Measurements from ENCODE around the gene CGNL1.
A peak's percentile ranks its signal among the peaks of the same experiment; 100 is the strongest.

Gene CGNL1

GRCh38 chr15:57439128-57440027 lies 63.1 kb downstream of the CGNL1 start:
- H3K4me3 ChIP-seq (ENCODE audit: low read depth, low read length), result no peak overlapping the region
- DNase-seq (ENCODE audit: low read depth), result no peak
- no peak for TF ChIP-seq CTCF (conservative IDR thresholded peaks at IDR 0.05; ENCODE audit: low read depth, low read length)

- no peak for DNase-seq (ENCODE audit: low read depth)
- no peak for TF ChIP-seq CTCF (conservative IDR thresholded peaks at IDR 0.05; ENCODE audit: low read depth, low read length)
- H3K4me3 ChIP-seq (ENCODE audit: low read depth, low read length), result no peak overlapping the region
These were observed 63.9 kb downstream of the CGNL1 start for GRCh38 chr15:57440167-57440566.

GRCh38 chr15:57440799-57441198 lies 64.5 kb downstream of the CGNL1 start:
- DNase-seq (ENCODE audit: low read depth), result peak; percentile 91
- H3K4me3 ChIP-seq (ENCODE audit: low read depth, low read length), result no peak overlapping the region
- no peak for TF ChIP-seq CTCF (conservative IDR thresholded peaks at IDR 0.05; ENCODE audit: low read depth, low read length)

- TF ChIP-seq CTCF (conservative IDR thresholded peaks at IDR 0.05; ENCODE audit: low read depth, low read length), result no peak
- no peak for DNase-seq (ENCODE audit: low read depth)
These were observed 66.0 kb downstream of the CGNL1 start for GRCh38 chr15:57442335-57442734.

GRCh38 chr15:57443486-57443885 lies 67.2 kb downstream of the CGNL1 start:
- TF ChIP-seq CTCF (conservative IDR thresholded peaks at IDR 0.05; ENCODE audit: low read depth, low read length), result no peak
- no peak for DNase-seq (ENCODE audit: low read depth)
- no peak overlapping the region for H3K4me3 ChIP-seq (ENCODE audit: low read depth, low read length)

More at GRCh38 chr15:57442335-57442734, 66.0 kb downstream of the CGNL1 start:
- no peak overlapping the region for H3K4me3 ChIP-seq (ENCODE audit: low read depth, low read length)

- no peak for TF ChIP-seq CTCF (conservative IDR thresholded peaks at IDR 0.05; ENCODE audit: low read depth, low read length)
These were observed 68.7 kb downstream of the CGNL1 start for GRCh38 chr15:57444877-57445513.

More at GRCh38 chr15:57444877-57445513, 68.7 kb downstream of the CGNL1 start:
- DNase-seq (ENCODE audit: low read depth), result peak; percentile 14
- no peak overlapping the region for H3K4me3 ChIP-seq (ENCODE audit: low read depth, low read length)
